DMS79 treated with DMSO at 0.1 percent for 48 hours (cell line): ENCODE data around the gene DPP10.
"Not testable (repeated sequence)": the region's sequence is repeated elsewhere in the genome, so short reads cannot be mapped to it uniquely, and the experiment has no call there.

Experiments used
- DNase-seq: peaks from one replicate; lab custom pipeline; 2025; lab: John Stamatoyannopoulos, UW

DPP10 gene

DNA sequence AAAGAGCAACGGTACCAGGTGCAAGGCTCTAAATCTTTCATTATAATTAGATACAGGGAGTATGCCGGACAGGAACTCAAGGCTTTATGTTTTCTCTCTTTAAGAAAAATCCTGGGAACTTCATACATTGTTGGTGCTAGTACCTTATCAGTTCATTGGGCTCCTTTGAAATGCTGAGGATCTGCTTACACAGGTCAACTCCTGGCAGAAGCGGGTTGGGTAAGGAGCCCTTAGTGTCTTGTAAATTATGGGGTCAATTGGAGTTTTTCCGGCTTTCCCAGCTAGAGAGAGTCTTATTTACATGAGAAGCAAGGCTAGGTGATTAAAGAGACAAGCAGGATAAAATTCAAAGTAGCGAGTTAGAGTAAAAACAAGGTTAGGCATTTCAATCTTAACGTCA lies 998.3 kb downstream of the DPP10 start:
- not testable (repeated sequence) for DNase-seq

DNA sequence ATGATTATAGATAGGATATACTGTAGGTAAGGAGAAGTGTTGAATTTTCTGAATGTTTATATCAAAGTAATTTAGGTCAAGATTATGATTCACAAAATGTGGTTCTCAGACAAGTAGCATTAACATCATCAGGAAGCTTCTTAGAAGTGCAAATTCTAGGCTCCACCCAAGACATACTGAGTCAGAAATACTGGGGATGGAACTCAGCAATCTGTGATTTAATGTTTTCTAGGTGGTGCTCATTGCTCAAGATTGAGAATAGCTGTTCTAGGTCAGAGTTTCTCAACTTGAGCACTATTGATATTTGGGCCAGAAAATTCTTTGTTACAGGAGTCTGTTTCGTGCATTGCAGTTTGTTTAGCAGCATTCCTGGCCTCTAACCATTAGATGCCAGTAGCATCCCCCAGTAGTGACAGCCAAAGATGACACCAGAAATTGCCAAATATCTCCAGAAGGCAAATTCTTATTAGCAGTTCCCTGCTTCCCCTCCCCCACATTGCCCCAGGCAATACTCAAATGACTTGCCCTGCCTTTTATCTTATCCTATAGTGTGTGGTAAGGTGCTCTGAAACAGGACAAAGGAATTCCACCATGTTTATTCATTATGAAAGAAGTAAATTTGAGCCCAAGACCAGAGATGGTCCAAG lies 1001.2 kb downstream of the DPP10 start:
- no peak for DNase-seq

DNA sequence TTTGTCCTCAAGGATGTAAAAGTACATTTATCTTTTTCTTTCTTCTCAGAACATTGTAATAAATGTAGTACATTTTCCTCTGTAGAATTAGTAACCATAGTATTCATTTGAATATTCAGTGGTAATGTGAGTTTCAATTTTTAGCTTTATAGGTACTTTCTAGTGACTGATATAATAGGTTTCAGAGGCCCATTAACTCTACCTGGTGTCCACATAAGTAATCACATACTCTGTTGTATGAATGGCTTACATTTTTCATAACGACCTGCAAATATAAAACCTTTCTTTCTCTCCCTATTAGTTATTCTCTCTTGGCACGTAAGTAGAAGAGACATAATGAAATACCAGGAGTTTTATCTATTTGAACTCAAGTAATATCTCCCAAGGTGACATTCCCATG lies 1017.6 kb downstream of the DPP10 start:
- no peak for DNase-seq

DNA sequence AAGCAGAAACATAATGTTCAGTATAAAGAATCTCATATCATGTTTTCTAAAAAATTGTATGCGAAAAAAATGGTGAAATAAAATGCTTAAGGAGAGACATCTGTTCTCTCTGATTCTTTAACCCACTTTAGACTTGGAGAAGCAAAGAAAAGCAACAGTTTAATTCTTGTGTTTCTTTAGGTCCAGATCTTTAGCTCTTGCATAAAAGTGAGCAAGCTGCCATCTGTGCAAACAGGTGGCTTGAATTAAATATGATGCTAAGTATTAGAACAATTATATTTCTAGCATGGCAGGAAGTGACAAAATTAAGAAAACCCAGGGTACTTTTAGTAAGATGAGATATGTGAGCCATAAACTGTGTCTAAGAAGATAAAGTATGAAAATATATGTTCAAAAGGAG lies 1038.3 kb downstream of the DPP10 start:
- DNase-seq = no peak

DNA sequence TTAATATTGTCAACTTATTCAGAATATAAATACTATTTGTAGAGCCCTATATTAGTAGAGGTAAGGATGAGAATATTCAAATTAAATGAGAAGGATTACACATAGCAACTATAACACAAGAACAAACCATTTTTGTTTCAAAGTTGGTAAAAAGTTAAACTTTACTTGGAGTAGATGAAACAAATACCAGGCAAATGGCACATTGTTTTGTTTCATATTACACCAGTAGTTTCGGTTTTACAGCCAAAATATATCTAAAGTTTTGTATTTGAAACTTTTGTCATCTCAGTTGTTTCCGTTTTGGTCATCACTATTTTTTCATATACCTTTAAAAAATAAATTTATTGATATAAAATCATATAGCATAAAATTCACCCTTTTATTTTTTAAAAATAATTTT lies 1039.4 kb downstream of the DPP10 start:
- no peak for DNase-seq

DNA sequence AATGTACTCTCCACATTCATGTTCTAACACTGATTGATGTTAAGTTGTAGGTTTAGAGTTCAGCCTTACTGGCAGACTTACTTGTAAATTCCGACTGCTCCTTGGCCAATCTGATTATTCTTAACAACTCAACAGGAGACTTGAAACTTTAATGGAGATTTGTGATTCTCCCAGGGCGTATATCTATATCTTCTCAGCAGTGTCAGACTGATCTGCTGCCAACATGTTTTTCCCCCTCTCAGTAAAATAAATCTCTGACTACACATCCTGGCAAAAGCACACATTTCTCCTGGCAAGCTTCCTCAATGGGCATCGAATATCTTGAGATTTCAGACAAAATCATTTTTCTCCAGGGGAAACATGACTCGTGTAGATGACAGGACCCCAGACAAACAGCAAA lies 1041.2 kb downstream of the DPP10 start:
- DNase-seq = no peak

DNA sequence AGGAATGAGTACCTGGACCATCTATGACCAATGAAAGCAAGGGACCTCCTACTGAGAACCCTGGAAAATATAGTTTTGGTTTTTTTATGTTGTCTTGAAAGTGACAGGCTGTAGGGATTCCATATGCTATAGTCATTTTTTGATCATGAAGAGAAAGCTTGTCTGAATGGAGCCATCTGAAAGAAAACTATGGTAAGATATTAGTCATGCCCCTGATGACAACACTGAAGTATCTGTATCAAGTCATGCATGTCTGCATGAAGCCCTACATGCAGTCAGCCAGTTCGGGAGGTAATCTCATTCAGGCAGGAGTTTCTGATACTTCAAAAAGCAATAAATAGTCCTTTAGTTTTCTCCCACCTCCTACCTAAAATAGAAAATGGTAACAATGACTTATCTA lies 1042.0 kb downstream of the DPP10 start:
- no peak for DNase-seq

DNA sequence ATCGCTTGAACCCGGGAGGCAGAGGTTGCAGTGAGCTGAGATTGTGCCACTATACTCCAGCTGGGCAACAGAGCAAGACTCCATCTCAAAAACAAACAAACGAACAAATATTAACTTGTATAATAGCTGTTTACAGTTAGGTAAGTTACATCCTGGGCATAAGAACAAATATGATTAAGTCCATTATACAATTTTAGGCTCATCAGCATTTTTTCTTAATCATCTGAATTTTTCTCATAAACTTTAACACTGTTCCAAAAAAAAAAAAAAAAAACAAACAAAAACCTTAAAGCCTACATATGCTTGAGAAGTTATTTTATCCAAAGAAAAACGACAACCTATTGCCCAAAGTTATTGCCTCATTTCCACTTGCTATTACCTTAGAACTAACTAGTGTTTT lies 1042.5 kb downstream of the DPP10 start:
- no peak for DNase-seq

DNA sequence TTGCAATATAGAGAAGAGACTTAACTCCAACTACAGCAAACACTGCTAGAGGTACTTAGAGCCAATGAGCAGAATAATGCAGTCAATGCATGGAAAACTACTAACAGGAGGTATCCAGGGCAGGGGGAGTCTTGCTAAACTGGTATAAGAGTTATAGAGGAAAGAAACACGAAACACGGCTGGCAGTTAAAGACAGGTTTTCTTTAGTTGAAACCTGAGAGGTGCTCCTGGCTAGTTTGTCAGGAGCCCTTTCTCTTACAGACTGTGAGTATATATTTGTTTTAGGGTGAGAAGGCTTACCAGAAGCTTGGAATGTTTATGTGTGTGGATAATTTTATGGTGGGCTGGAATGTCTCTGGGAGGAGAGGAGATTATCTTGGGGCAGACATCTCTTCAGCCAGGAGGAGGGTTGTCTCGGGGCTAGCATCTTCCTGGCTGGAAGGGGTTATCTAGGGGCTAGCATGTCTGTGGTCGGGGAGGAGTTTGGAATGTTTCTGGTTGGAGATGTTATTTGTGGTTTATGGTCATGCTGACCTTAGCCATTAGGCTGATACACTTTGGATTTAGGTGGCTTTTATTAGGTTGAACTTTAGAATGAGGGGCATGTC lies 1048.8 kb downstream of the DPP10 start:
- no peak for DNase-seq

DNA sequence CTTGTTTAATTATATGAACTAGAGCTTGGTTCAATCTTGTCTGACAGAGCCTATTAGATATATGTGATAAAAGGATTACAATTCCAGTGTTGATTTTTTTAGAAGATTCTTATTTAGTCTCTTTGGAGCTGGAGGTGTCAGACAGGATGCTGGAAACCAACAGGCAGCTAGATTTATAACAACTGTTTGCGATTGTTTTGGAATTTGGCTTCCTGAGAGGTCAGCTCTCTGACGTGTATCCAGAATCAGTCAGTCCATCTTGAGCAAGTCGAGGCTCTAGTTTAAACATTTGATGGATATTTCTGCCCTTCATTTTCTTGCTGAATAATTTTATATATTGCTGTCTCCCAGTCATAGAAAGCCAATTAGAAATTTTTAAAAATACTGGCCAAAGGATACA lies 1062.9 kb downstream of the DPP10 start:
- DNase-seq = no peak

DNA sequence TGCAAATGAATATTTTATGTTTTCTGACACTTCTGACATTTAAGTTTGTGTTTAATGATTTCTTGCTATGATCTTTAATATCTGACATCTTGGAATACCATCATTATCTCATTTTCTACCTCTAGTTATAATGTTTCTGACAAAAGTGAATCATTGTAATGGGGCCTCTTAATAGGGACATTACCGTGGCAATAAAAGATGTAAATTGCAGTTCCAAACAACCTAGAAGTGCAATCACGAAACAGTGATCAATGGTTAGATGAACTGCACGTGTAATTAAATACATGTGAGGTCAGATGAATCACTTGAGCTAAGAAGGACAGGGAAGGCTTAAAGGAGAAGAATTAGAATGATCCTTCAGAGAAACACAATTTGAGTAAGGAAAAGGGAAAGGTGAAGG lies 1078.3 kb downstream of the DPP10 start:
- no peak for DNase-seq

DNA sequence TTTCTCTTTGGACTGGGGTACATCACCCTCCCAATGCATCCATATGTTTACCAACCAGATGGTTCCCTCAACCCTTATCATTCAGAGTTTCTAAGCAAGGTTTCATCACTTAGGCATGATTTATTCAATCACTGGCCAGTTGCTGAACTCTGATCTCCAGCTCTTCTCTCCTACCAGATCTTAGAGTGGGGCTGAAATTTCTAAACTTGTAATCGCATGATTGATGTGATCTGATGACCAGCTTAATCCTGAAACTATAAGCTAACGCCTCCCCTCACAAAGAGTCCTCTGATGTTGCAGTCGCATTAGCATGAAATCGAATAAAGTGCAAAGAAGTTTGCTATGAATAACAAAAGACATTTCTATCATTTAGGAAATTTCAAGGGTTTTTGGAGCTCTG lies 1082.0 kb downstream of the DPP10 start:
- no peak for DNase-seq

DNA sequence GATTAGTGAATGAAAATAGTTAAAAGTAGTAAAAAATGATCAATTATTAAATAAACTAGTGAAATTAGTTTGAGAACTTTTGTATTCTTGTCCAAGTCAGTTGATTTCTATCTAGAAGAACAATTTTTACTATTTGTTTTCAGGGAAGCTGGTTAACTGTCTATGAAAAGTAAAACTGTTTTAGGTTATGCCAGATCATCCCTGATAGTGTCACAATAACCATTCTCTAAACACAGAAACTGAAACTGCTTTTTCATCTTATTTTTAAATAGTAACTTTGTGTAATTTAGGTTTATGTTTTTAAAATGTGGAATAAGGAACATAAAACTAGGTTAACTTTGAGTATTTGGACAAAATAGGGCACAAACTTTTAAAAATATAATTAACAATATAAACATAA lies 1087.2 kb downstream of the DPP10 start:
- DNase-seq = no peak

DNA sequence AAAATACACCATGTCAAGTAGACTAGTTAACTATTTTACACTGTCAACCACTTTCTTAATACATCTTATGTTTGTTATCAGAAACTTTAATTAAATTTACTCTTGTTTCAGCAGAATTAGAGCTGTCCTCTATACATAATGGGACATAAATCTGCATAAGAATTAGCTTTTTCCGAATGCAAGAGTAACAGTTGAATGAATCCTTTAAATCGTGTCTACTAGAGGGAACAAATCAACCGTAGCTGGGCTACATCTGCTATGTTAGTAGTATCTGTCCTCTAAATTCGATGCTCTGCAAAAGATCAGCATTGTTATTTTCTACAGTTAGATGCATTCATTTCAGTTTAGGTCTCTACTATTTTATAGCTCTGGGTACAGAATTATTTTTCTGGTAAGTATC lies 1090.6 kb downstream of the DPP10 start:
- DNase-seq = no peak

DNA sequence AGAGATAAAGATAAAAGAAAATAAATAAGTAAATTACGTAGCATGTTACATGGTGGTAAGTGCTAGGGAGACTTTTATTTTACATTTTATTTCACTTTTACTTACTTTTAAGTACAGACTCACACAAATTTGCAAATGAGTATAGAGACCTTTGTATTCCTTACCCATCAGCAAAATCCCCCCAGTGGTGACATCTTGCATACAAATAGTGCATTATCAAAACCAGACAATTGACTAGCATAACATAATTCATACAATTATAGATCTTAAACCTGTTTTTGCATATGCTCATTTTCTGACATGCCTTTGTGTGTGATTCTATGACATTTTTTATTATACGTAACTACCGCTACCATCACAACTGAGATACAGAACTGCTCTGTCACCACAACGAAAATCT lies 1099.4 kb downstream of the DPP10 start:
- no peak for DNase-seq

DNA sequence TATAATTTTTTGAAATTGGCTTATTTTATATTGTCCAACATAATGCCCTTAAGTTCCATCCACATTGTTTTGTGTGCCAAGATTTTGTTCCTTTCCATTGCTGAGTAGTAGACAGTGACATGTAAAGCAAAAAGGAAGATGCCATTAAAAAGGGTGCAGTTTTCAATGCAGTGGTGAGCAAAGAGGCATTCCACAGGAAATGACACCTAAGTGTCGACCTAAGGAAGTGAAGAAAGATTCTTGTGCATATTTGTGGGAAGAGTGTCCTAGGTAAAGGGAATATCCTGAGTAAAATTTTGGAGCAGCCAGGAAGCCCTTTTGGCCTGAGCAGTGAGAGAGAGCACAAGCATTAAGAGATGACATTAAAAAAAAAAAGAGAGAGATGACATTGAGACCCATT lies 1099.9 kb downstream of the DPP10 start:
- DNase-seq = no peak

DNA sequence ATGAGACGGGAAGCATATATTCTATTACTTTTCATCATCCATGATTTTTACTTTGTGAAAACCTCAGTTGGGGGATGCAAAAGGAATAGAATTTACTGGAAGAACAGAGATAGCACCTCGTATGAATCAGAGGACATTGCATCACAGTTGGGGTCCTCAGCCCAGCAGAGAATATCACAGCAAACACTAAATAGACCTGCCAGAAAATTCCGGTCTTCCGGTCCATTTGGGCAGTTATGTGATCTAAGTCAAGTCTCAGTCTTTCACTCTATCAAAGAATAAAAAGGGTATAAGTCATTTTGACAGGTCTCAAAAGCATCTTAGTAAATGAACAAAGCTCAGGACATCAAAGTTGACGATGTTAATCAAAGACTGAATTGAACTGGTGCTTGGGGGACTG lies 1100.6 kb downstream of the DPP10 start:
- DNase-seq = no peak

DNA sequence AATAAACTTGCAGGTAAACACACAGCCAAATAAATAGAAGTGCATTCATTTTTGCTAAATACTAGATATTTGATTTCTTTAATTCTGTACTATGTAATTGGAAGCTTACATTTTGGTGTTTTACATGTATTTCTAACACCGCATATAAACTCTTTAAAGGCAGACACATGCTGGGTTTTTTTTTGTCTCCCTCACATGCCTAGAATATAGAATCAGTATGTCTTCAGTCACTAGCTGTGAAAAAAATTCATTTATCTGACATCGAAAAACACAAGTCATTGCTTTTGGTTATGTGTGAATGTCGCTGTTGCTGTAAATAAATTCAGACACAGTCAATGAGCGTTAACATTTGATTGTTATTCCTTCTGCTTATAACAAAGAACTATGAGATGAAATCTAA lies 1101.0 kb downstream of the DPP10 start:
- DNase-seq = no peak

DNA sequence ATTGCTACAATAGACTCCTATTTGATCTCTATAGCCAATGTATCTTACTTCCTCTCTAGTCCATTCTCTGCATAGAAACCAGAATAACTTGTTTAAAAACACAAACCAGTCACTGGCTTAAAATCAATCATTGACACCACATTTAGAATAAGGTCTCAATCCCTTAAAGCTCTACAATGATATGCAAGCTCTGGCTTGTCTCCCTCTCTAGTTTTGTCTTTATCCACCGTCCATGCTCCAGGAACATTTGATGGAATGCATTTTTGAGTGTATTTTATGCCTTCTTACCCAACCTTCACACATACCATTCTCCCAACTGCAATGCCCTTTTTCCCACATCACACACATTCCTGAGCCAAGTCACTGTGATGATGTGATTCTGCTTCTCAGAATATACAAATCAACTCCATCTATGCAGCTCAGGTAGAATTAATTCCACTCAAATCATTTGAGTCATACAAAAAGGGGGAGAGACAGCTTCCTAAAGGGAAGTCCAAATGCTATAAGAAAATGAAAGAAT lies 1107.2 kb downstream of the DPP10 start:
- DNase-seq = no peak

DNA sequence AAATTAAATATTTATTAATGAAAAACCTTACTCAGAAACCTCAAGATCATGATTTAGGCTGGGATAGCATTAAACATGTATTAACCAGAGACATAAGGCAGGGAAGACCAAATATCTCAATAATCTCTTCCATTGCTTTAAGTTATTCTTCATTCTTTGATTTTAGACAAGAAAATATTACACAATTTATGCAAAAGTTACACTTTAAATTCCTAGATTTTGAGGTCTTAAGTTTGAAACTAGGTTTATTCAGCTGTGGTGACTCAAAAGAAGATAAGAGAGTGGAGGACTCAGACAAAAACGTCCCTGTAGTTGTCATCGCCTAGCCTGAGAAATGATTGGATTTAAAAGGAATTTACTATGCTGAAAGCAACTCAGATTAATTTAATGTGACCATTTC lies 1110.3 kb downstream of the DPP10 start:
- no peak for DNase-seq

DNA sequence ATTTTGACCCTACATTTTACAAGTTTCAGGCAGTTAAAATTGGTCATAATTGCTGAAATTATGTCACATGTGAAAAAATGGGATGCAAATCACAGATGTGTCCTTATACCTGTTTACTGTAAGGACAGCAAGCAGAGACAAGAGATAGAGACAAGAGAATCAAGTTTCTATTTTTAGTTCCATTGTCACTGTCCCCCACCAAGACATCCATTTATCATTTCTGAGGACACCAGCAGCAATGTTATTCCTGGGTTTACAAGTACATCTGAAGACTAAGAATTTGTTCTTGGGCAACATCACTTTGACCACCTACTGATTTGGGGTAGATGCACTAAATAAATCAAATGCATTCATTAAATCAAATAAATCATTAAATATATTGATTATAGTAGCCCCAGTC lies 1111.7 kb downstream of the DPP10 start:
- DNase-seq = no peak

DNA sequence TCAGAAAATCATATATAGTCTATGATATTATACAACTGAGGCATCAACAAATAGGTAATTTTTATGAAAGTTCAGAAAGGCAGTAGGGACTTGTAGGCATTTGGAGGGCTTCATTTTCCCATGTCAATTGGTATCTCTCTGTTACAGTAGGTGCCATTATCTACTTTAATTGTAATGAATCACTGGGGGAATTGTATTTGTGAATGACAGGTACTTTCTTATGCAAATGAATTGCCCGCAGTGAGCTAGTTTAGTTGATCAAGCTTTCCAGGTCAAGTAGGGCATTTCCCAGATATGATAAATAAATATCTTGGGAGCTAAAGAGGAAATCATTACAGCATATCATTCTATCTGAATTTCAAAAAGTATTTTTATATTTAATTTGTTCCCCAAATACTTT lies 1116.3 kb downstream of the DPP10 start:
- DNase-seq = no peak

DNA sequence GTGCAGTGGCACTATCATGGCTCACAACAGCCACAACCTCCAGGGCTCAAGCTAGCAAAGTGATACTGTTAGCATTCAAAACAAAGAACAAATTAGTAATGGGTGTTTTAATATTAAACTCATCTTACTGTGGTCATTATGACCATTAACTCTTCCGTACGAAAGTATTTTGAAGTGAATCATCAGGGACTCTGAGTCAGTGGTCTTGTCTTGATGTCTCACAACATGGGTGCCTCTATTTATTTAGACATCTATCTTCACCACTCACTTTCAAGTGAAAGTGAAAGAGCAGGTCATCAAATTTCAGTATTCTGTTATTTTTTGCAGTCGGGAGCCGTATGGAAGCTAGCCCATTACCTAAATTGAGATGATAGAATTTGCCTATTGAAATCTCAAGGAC lies 1118.2 kb downstream of the DPP10 start:
- no peak for DNase-seq

DNA sequence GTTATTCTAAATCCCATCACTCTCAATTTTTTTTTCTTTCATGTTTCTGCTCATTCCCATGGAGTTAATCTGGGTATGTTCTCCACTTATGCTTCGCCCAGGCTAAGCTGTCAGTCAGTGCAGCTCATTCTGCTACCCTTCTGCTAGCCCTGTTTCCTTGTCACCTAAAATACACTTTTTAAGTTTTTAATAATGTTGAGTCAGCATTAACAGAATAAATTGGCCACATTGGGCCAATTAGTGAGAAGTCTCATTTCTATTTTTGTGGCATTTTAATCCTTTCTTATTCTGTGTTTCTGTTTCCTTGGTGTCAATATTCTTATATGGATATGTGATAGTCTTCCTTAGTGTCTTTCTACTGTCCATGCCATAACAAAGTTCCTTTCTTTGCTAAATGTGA lies 1126.2 kb downstream of the DPP10 start:
- no peak for DNase-seq
